HepG2 (cell line): ENCODE results near the gene PRKACB. TPM values are rescaled to one million over a fixed set of nuclear protein-coding genes. Genes with fewer than 3 reads are reported as not detected.
"Not testable (repeated sequence)": the region's sequence is repeated elsewhere in the genome, so short reads cannot be mapped to it uniquely, and the experiment has no call there.

Experiments
- ATAC-seq: fragments of 200-7000 bp; cut with Tn5 transposase; 3 replicates; pipeline ENCODE4 v1.9.1; 2020; ENCODE audit warnings: mild to moderate bottlenecking, moderate library complexity
- BruUV-seq: library from RNA; stranded (reverse); fragments of 400-500 nt; replicated peaks from 2 replicates; lab custom pipeline; 2021; lab: Mats Ljungman, UMichigan
- CTCF ChIA-PET: fragments of 300-600 bp; formaldehyde crosslinking; extraction: SDS; loops from one replicate; lab custom pipeline; 2021; ENCODE audit warnings: low total read pairs, inconsistent platforms, low intra/inter-chr PET ratio; lab: Yijun Ruan, JAX
- POLR2A ChIA-PET: fragments of 350-600 bp; sonication (Branson Sonifier 250); formaldehyde crosslinking; loops from one replicate; lab custom pipeline; 2020; ENCODE audit warnings: antibody characterized with exemption, inconsistent platforms; lab: Yijun Ruan, JAX
- DNase-seq: peaks from one replicate; pipeline ENCODE4 v3.0.0-alpha.2; 2015; ENCODE audit warnings: low spot score
- FAIRE-seq: peaks from 3 replicates; lab custom pipeline; 2011; peaks lifted over from hg19 to GRCh38; lab: Jason Lieb, UNC
- H2AFZ ChIP-seq: one replicate; pipeline ENCODE4 v1.6.1; 2011; ENCODE audit warnings: low read length, inconsistent platforms
- H3K27ac ChIP-seq: fragments of 300-600 bp; 3 replicates; pipeline ENCODE4 v1.8.0; 2011; ENCODE audit warnings: mixed run types, mild to moderate bottlenecking, mixed read lengths, low read length, inconsistent platforms; ENCODE audit not compliant: insufficient read depth; ENCODE audit errors: extremely low read length
- H3K27me3 ChIP-seq, 2 experiments: fragments of 200-600 bp in 1 of 2; 2 replicates in 1 of 2; 3 replicates in 1 of 2; pipeline versions ENCODE4 v1.6.0 to v1.8.0; 2011; ENCODE audit warnings: low read length in 2 of 2, mild to moderate bottlenecking in 2 of 2, moderate library complexity in 2 of 2, inconsistent platforms in 1 of 2; ENCODE audit not compliant: insufficient read depth in 2 of 2, control insufficient read depth in 1 of 2
- H3K36me3 ChIP-seq, 2 experiments: fragments of 200-600 bp in 1 of 2; replicated peaks in 1 of 2; 2 replicates in 1 of 2; 3 replicates in 1 of 2; pipeline versions ENCODE4 v1.5.1 to v1.8.0; 2011; ENCODE audit warnings: low read length in 2 of 2, inconsistent platforms in 1 of 2; ENCODE audit not compliant: insufficient read depth in 2 of 2, control insufficient read depth in 1 of 2
- H3K4me1 ChIP-seq: 2 replicates; pipeline ENCODE4 v1.5.1; 2012; ENCODE audit warnings: low read length, inconsistent platforms; ENCODE audit not compliant: insufficient read depth
- H3K4me2 ChIP-seq: 2 replicates; pipeline ENCODE4 v1.6.0; 2011; ENCODE audit warnings: low read depth, low read length, inconsistent platforms
- H3K4me3 ChIP-seq, 3 experiments: fragments of 200-600 bp in 1 of 3; sonication (generic), shearing (Covaris generic) in 1 of 3; replicated peaks in 1 of 3; 2 replicates each; pipeline ENCODE4 v1.5.1; 2011 to 2016; ENCODE audit warnings: low read length in 3 of 3, inconsistent platforms in 2 of 3, low read depth in 2 of 3, mild to moderate bottlenecking in 2 of 3, control low read depth in 1 of 3, mixed read lengths in 1 of 3; ENCODE audit not compliant: insufficient read depth in 1 of 3
- H3K79me2 ChIP-seq: one replicate; pipeline ENCODE4 v1.6.1; 2011; ENCODE audit warnings: low read length, inconsistent platforms; ENCODE audit not compliant: insufficient read depth
- H3K9ac ChIP-seq: 2 replicates; pipeline ENCODE4 v1.6.0; 2011; ENCODE audit warnings: mild to moderate bottlenecking, low read depth, low read length, inconsistent platforms; ENCODE audit not compliant: insufficient read depth
- H3K9me3 ChIP-seq: 2 replicates; pipeline ENCODE4 v1.5.1; 2012; ENCODE audit warnings: mild to moderate bottlenecking, low read length
- H4K20me1 ChIP-seq: 2 replicates; pipeline ENCODE4 v1.6.0; 2011; ENCODE audit warnings: inconsistent platforms, mild to moderate bottlenecking, low read length, moderate library complexity; ENCODE audit not compliant: insufficient read depth
- MTF2 ChIP-seq: sonication (generic); formaldehyde crosslinking; IDR thresholded peaks from 2 replicates; pipeline ENCODE4 v1.5.0; 2020; ENCODE audit warnings: missing genetic modification reagents, borderline replicate concordance
- MXD4 ChIP-seq: IDR thresholded peaks from 2 replicates; pipeline ENCODE4 v1.6.1; 2016; ENCODE audit warnings: mild to moderate bottlenecking, missing biosample characterization, missing genetic modification reagents
- RBM22 ChIP-seq: fragments of 200-400 bp; formaldehyde crosslinking; optimal IDR thresholded peaks from 2 replicates; pipeline ENCODE3; 2017; ENCODE audit warnings: mild to moderate bottlenecking, low read length, moderate library complexity
- ZBTB20 ChIP-seq: sonication (generic); formaldehyde crosslinking; IDR thresholded peaks from 2 replicates; pipeline ENCODE4 v1.8.1; 2023; ENCODE audit warnings: missing genetic modification reagents, low read depth, mild to moderate bottlenecking, borderline replicate concordance
- ZNF205 ChIP-seq: IDR thresholded peaks from 2 replicates; pipeline ENCODE4 v1.6.1; 2018; ENCODE audit warnings: missing biosample characterization, missing genetic modification reagents
- ZNF333 ChIP-seq: sonication (generic); formaldehyde crosslinking; IDR thresholded peaks from 2 replicates; pipeline ENCODE4 v1.4.0; 2020; ENCODE audit warnings: mild to moderate bottlenecking, missing genetic modification reagents, borderline replicate concordance
- WGBS: methylation state at CpG from one replicate; pipeline ENCODE4 v1.1.6; 2017; ENCODE audit warnings: low lambda C conversion rate; 5-methylcytosine and 5-hydroxymethylcytosine counted together
- in situ Hi-C: cut with HindIII; loops from 2 replicates; pipeline ENCODE4 v1.10.0; 2017; ENCODE audit warnings: low pct_unique_long_range_greater_than_20kb; ENCODE audit not compliant: extremely low pct_ligation_motif_present
- intact Hi-C: fragments of 100-400 bp; cut with micrococcal nuclease; formaldehyde crosslinking; loops from one replicate; pipeline ENCODE4 v1.10.0; 2022; ENCODE audit not compliant: unreplicated experiment
- polyA plus RNA-seq, 8 experiments: library from polyadenylated mRNA; depleted of rRNA in 3 of 8; stranded (reverse) in 7 of 8; unstranded in 1 of 8; fragments of >200 nt; fragmentation: Illumina TruSeq in 4 of 8; extraction: Trizol in 4 of 8; gene quantifications; 2 replicates each; pipeline versions ENCODE4 v1.2.1 to v1.2.3, GENCODE V29; 2011 to 2016; ENCODE audit warnings: low read depth in 4 of 8, missing spikeins in 1 of 8, mixed read lengths in 1 of 8; ENCODE audit not compliant: insufficient read depth in 1 of 8
- total RNA-seq, 5 experiments: library from RNA; depleted of rRNA; stranded (reverse); fragments of >200 nt; fragmentation: Illumina TruSeq; extraction: Trizol; gene quantifications; 2 replicates each; pipeline ENCODE4 v1.2.3, GENCODE V29; 2016; ENCODE audit warnings: low read depth in 1 of 5
- TF ChIP-seq, protein P1 (sequence below): sonication (generic); formaldehyde crosslinking; IDR thresholded peaks from 2 replicates; pipeline ENCODE4 v1.8.1; 2022; ENCODE audit warnings: low read depth, mild to moderate bottlenecking, missing genetic modification reagents
- TF ChIP-seq, protein P2 (sequence below): sonication (generic); formaldehyde crosslinking; IDR thresholded peaks from 2 replicates; pipeline ENCODE4 v1.5.0; 2020; ENCODE audit warnings: missing genetic modification reagents
- TF ChIP-seq, protein P3 (sequence below): sonication (generic); formaldehyde crosslinking; conservative IDR thresholded peaks from 2 replicates; pipeline ENCODE4 v1.4.0; 2020; ENCODE audit warnings: missing genetic modification reagents

Gene PRKACB
- total and polyA plus RNA-seq, 2 of the 13 experiments (the other 11 are each of a cell fraction or from before 2014, with no cell fraction given), result 3.5 to 5.8 TPM

DNA sequence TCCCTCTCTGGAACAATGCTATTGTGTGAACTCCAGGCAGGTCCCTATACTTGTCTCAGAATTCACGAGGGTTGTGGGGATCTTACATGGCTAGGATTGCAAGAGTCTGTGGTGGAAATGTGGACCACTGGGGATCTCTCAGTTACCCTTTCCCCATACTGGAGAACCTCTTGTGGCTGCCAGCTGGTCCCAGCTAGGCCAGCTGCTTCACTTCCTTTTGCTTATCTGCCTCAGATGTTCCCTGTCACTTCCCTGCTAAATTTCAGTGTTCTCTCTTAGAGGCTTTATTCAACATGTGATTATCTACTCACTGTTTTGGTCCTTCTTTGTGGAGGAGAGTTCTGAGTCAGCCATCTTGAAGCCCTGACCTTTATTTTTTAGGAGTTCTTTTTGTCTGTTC is 81.6 kb downstream of the PRKACB start:
- in situ Hi-C loops, result no loop called here

DNA sequence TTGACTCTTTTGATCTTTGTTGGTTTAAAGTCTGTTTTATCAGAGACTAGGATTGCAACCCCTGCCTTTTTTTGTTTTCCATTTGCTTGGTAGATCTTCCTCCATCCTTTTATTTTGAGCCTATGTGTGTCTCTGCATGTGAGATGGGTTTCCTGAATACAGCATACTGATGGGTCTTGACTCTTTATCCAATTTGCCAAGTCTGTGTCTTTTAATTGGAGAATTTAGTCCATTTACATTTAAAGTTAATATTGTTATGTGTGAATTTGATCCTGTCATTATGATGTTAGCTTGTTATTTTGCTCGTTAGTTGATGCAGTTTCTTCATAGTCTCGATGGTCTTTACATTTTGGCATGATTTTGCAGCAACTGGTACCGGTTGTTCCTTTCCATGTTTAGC is 88.6 kb downstream of the PRKACB start:
- DNase-seq, H3K27me3 ChIP-seq, H3K36me3 ChIP-seq, H3K27ac ChIP-seq, H3K4me3 ChIP-seq, H3K79me2 ChIP-seq, H3K4me1 ChIP-seq, H2AFZ ChIP-seq, H3K9me3 ChIP-seq, H3K9ac ChIP-seq, FAIRE-seq, H4K20me1 ChIP-seq, CTCF ChIA-PET, BruUV-seq, in situ Hi-C loops, H3K4me2 ChIP-seq, POLR2A ChIA-PET, ATAC-seq, intact Hi-C loops: not testable (repeated sequence)
- WGBS, result 23% methylated on average over 3 of the region's 3 CpGs

More for the DNA sequence above, 81.6 kb downstream of the PRKACB start:
- ChIA-PET CTCF (no interaction called here), POLR2A (no interaction called here)
- Histone ChIP-seq H3K79me2 (no peaks in the 10 kb centered on the region), H4K20me1 (no peaks in the 10 kb centered on the region), H3K27ac (no peak overlapping the region), H3K4me2 (no peak overlapping the region), H3K9ac (no peak overlapping the region), H3K4me3 (no peak overlapping the region), H3K27me3 (no peaks in the 10 kb centered on the region), H3K4me1 (no peaks in the 10 kb centered on the region), H3K36me3 (no peaks in the 10 kb centered on the region), H2AFZ (no peak overlapping the region), H3K9me3 (peaks cover 4% of the 10 kb centered on the region; the same call in 1 of the 2 replicates)
- TF ChIP-seq MXD4 (CRISPR knock-in tag) (no peak), ZNF205 (CRISPR knock-in tag) (no peak), ZBTB20 (CRISPR knock-in tag) (no peak), MTF2 (CRISPR knock-in tag) (no peak), RBM22 (no peak), ZNF333 (CRISPR knock-in tag) (no peak)
- TF ChIP-seq, protein P1, sequence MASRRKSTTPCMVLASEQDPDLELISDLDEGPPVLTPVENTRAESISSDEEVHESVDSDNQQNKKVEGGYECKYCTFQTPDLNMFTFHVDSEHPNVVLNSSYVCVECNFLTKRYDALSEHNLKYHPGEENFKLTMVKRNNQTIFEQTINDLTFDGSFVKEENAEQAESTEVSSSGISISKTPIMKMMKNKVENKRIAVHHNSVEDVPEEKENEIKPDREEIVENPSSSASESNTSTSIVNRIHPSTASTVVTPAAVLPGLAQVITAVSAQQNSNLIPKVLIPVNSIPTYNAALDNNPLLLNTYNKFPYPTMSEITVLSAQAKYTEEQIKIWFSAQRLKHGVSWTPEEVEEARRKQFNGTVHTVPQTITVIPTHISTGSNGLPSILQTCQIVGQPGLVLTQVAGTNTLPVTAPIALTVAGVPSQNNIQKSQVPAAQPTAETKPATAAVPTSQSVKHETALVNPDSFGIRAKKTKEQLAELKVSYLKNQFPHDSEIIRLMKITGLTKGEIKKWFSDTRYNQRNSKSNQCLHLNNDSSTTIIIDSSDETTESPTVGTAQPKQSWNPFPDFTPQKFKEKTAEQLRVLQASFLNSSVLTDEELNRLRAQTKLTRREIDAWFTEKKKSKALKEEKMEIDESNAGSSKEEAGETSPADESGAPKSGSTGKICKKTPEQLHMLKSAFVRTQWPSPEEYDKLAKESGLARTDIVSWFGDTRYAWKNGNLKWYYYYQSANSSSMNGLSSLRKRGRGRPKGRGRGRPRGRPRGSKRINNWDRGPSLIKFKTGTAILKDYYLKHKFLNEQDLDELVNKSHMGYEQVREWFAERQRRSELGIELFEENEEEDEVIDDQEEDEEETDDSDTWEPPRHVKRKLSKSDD, result no peak
- TF ChIP-seq, protein P2, sequence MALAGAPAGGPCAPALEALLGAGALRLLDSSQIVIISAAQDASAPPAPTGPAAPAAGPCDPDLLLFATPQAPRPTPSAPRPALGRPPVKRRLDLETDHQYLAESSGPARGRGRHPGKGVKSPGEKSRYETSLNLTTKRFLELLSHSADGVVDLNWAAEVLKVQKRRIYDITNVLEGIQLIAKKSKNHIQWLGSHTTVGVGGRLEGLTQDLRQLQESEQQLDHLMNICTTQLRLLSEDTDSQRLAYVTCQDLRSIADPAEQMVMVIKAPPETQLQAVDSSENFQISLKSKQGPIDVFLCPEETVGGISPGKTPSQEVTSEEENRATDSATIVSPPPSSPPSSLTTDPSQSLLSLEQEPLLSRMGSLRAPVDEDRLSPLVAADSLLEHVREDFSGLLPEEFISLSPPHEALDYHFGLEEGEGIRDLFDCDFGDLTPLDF, result no peak
- TF ChIP-seq, protein P3, sequence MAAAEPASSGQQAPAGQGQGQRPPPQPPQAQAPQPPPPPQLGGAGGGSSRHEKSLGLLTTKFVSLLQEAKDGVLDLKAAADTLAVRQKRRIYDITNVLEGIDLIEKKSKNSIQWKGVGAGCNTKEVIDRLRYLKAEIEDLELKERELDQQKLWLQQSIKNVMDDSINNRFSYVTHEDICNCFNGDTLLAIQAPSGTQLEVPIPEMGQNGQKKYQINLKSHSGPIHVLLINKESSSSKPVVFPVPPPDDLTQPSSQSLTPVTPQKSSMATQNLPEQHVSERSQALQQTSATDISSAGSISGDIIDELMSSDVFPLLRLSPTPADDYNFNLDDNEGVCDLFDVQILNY (CRISPR knock-in tag), result no peak
- no TSS peak for BruUV-seq
- intact Hi-C loops, result no loop called here
- FAIRE-seq, result no peak
- no peak for DNase-seq
- no peak for ATAC-seq
- WGBS, result no CpG with 5 or more reads among the region's 1 CpG
